ENCODE measurements around the gene MOB2.

The MOB2 gene

DNA sequence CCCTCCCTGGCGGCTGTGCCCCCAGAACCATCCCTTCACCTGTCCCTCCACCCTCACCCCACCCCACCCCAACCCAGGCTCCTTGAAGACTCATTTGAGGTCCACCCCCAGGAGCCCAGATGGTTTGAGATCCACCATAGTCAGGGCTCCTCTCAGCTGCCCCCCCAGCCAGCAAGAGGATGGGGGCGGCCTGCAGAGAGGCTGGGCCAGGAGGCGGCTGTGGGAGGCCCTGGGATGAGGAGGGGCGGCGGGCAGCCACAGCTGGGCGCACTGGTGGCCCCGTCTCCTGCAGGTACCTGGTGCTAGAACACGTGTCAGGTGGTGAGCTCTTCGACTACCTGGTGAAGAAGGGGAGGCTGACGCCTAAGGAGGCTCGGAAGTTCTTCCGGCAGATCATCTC lies 46.1 kb downstream of the MOB2 start:
- Histone ChIP-seq H3K79me2 (ENCODE audit: control insufficient read depth, insufficient read depth, low read length, poor library complexity) (no peaks in the 10 kb centered on the region), H4K8ac (ENCODE audit: low read depth, low read length) (no peak overlapping the region), H3K27ac (ENCODE audit: low read depth, low read length) (no peak overlapping the region), H3K4me2 (ENCODE audit: low read length) (no peak overlapping the region), H3K9ac (ENCODE audit: low read length) (no peak overlapping the region), H4K91ac (ENCODE audit: low read depth, low read length) (no peak overlapping the region), H2BK12ac (ENCODE audit: low read length) (no peak overlapping the region), H3K27me3 (ENCODE audit: insufficient read depth, low read length) (no peaks in the 10 kb centered on the region), H2AFZ (ENCODE audit: insufficient read depth, low read length, poor library complexity) (no peak overlapping the region), H2AK5ac (ENCODE audit: low read length) (no peak overlapping the region), H3K4me3 (ENCODE audit: low read depth, low read length) (no peak overlapping the region), H3K4ac (ENCODE audit: low read depth, low read length) (no peak overlapping the region), H3K36me3 (ENCODE audit: control insufficient read depth in 1 of 2, insufficient read depth in 2 of 2, low read length in 2 of 2) (no peaks in the 10 kb centered on the region), H2BK5ac (ENCODE audit: low read depth, low read length, poor library complexity) (no peak overlapping the region), H3K9me3 (ENCODE audit: insufficient read depth, low read depth, low read length) (no peaks in the 10 kb centered on the region), H4K12ac (ENCODE audit: low read depth, low read length) (no peak overlapping the region), H2BK120ac (ENCODE audit: insufficient read depth, low read length, poor library complexity) (no peak overlapping the region), H3K4me1 (ENCODE audit: control insufficient read depth in 1 of 2, insufficient read depth in 2 of 2, low read length in 2 of 2) (peaks cover 0 to 3% of the 10 kb centered on the region in 2 experiments), H3K14ac (ENCODE audit: low read length) (no peak overlapping the region), H3K79me1 (ENCODE audit: low read length) (no peaks in the 10 kb centered on the region), H3K23ac (ENCODE audit: low read length) (no peak overlapping the region), H3K18ac (ENCODE audit: low read length) (no peak overlapping the region)
- no peak for DNase-seq
- WGBS (ENCODE audit: extremely low coverage, insufficient coverage, insufficient read length) = no CpG with 5 or more reads among the region's 12 CpGs

DNA sequence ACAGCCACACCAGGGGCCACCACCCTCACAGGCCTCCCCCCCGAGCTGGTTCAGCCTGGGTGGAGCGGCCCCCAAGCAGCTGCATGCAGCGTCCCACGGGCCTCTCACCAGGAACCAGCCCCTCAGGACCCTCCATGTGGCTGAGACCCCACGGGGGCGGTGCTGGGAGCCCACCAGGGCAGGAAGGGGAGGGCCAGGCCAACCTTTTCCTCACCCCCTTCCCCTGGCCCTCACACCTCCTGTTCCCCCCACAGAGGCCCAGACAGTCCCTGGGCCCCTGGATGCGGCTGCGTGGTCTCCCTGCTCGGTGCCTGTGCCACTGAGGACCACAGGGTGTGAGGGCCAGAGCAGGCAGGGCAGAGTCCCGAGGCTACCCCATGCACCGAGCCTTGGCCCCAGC lies 46.5 kb downstream of the MOB2 start:
- H3K18ac ChIP-seq (ENCODE audit: low read length) = no peak overlapping the region
- H3K4me3 ChIP-seq (ENCODE audit: low read depth, low read length) = no peak overlapping the region
- no peaks in the 10 kb centered on the region for H3K79me2 ChIP-seq (ENCODE audit: control insufficient read depth, insufficient read depth, low read length, poor library complexity)
- H3K36me3 ChIP-seq (ENCODE audit: control insufficient read depth in 1 of 2, insufficient read depth in 2 of 2, low read length in 2 of 2) = no peaks in the 10 kb centered on the region
- no peak overlapping the region for H4K8ac ChIP-seq (ENCODE audit: low read depth, low read length)
- H4K12ac ChIP-seq (ENCODE audit: low read depth, low read length) = no peak overlapping the region
- H3K14ac ChIP-seq (ENCODE audit: low read length) = no peak overlapping the region
- H4K91ac ChIP-seq (ENCODE audit: low read depth, low read length) = no peak overlapping the region
- DNase-seq = no peak
- no peak overlapping the region for H2AK5ac ChIP-seq (ENCODE audit: low read length)
- H3K27me3 ChIP-seq (ENCODE audit: insufficient read depth, low read length) = no peaks in the 10 kb centered on the region
- peaks cover 0 to 3% of the 10 kb centered on the region in 2 experiments for H3K4me1 ChIP-seq (ENCODE audit: control insufficient read depth in 1 of 2, insufficient read depth in 2 of 2, low read length in 2 of 2)
- no peaks in the 10 kb centered on the region for H3K9me3 ChIP-seq (ENCODE audit: insufficient read depth, low read depth, low read length)
- WGBS (ENCODE audit: extremely low coverage, insufficient coverage, insufficient read length) = no CpG with 5 or more reads among the region's 11 CpGs
- no peak overlapping the region for H3K27ac ChIP-seq (ENCODE audit: low read depth, low read length)
- no peak overlapping the region for H2BK12ac ChIP-seq (ENCODE audit: low read length)
- no peaks in the 10 kb centered on the region for H3K79me1 ChIP-seq (ENCODE audit: low read length)
- no peak overlapping the region for H2AFZ ChIP-seq (ENCODE audit: insufficient read depth, low read length, poor library complexity)
- H2BK5ac ChIP-seq (ENCODE audit: low read depth, low read length, poor library complexity) = no peak overlapping the region
- no peak overlapping the region for H3K4me2 ChIP-seq (ENCODE audit: low read length)
- H2BK120ac ChIP-seq (ENCODE audit: insufficient read depth, low read length, poor library complexity) = no peak overlapping the region
- H3K23ac ChIP-seq (ENCODE audit: low read length) = no peak overlapping the region
- H3K4ac ChIP-seq (ENCODE audit: low read depth, low read length) = no peak overlapping the region
- H3K9ac ChIP-seq (ENCODE audit: low read length) = no peak overlapping the region

DNA sequence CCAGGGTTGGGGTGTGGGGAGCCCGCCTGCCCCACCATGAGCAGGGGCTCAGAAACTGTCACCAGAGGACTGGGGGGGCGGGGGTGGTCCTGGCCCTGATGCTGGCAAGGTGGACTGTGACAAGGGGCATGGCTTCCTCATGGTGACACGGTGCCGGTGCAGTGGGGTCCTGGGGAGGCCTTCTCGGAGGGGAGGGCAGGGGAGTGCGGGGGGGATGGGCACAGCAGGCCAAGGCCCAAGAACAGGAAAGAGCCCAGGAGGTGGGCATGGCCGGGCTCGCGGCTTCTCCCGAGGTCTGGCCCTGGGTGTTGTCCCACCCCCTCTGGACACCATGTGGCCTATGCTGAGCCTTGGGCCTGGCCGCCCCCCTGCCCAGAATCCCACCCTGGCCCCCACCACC lies 47.2 kb downstream of the MOB2 start:
- no peaks in the 10 kb centered on the region for H3K36me3 ChIP-seq (ENCODE audit: control insufficient read depth in 1 of 2, insufficient read depth in 2 of 2, low read length in 2 of 2)
- H3K79me2 ChIP-seq (ENCODE audit: control insufficient read depth, insufficient read depth, low read length, poor library complexity) = no peaks in the 10 kb centered on the region
- no peaks in the 10 kb centered on the region for H3K27me3 ChIP-seq (ENCODE audit: insufficient read depth, low read length)
- H4K8ac ChIP-seq (ENCODE audit: low read depth, low read length) = no peak overlapping the region
- no peak overlapping the region for H2AK5ac ChIP-seq (ENCODE audit: low read length)
- no peak overlapping the region for H3K18ac ChIP-seq (ENCODE audit: low read length)
- no peak overlapping the region for H2BK12ac ChIP-seq (ENCODE audit: low read length)
- WGBS (ENCODE audit: extremely low coverage, insufficient coverage, insufficient read length) = no CpG with 5 or more reads among the region's 11 CpGs
- no peaks in the 10 kb centered on the region for H3K79me1 ChIP-seq (ENCODE audit: low read length)
- H4K12ac ChIP-seq (ENCODE audit: low read depth, low read length) = no peak overlapping the region
- no peaks in the 10 kb centered on the region for H3K9me3 ChIP-seq (ENCODE audit: insufficient read depth, low read depth, low read length)
- H2AFZ ChIP-seq (ENCODE audit: insufficient read depth, low read length, poor library complexity) = no peak overlapping the region
- no peak overlapping the region for H3K14ac ChIP-seq (ENCODE audit: low read length)
- H3K9ac ChIP-seq (ENCODE audit: low read length) = no peak overlapping the region
- no peak overlapping the region for H3K4ac ChIP-seq (ENCODE audit: low read depth, low read length)
- no peak overlapping the region for H3K4me3 ChIP-seq (ENCODE audit: low read depth, low read length)
- no peak for DNase-seq
- no peak overlapping the region for H3K4me2 ChIP-seq (ENCODE audit: low read length)
- no peak overlapping the region for H3K27ac ChIP-seq (ENCODE audit: low read depth, low read length)
- H2BK120ac ChIP-seq (ENCODE audit: insufficient read depth, low read length, poor library complexity) = no peak overlapping the region
- H4K91ac ChIP-seq (ENCODE audit: low read depth, low read length) = no peak overlapping the region
- H2BK5ac ChIP-seq (ENCODE audit: low read depth, low read length, poor library complexity) = no peak overlapping the region
- peaks cover 0 to 3% of the 10 kb centered on the region in 2 experiments for H3K4me1 ChIP-seq (ENCODE audit: control insufficient read depth in 1 of 2, insufficient read depth in 2 of 2, low read length in 2 of 2)
- no peak overlapping the region for H3K23ac ChIP-seq (ENCODE audit: low read length)

DNA sequence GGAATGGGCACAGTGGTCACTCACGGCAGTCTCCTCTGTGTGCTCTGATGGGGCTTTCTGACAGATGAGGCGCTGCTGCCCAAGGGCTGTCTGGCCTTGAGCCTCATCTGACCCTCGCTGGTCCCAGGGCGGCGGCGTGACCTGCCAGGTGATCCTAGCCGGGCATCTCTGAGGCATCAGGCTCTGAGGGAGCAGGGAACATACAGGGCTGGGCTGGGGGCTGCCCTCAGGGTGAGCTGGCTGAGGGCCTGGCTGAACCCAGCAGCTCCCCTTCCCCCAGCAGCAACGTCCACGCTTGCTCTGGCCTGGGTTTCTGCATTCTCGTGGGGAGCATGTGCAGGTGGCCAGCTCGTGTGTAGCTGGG lies 47.6 kb downstream of the MOB2 start:
- Histone ChIP-seq H2AK5ac (ENCODE audit: low read length) (no peak overlapping the region), H3K27me3 (ENCODE audit: insufficient read depth, low read length) (no peaks in the 10 kb centered on the region), H3K27ac (ENCODE audit: low read depth, low read length) (no peak overlapping the region), H3K36me3 (ENCODE audit: control insufficient read depth in 1 of 2, insufficient read depth in 2 of 2, low read length in 2 of 2) (no peaks in the 10 kb centered on the region), H2BK5ac (ENCODE audit: low read depth, low read length, poor library complexity) (no peak overlapping the region), H3K9me3 (ENCODE audit: insufficient read depth, low read depth, low read length) (no peaks in the 10 kb centered on the region), H2BK120ac (ENCODE audit: insufficient read depth, low read length, poor library complexity) (no peak overlapping the region), H4K91ac (ENCODE audit: low read depth, low read length) (no peak overlapping the region), H4K12ac (ENCODE audit: low read depth, low read length) (no peak overlapping the region), H4K8ac (ENCODE audit: low read depth, low read length) (no peak overlapping the region), H2AFZ (ENCODE audit: insufficient read depth, low read length, poor library complexity) (no peak overlapping the region), H3K79me1 (ENCODE audit: low read length) (no peaks in the 10 kb centered on the region), H3K4ac (ENCODE audit: low read depth, low read length) (no peak overlapping the region), H3K4me1 (ENCODE audit: control insufficient read depth in 1 of 2, insufficient read depth in 2 of 2, low read length in 2 of 2) (peaks cover 0 to 3% of the 10 kb centered on the region in 2 experiments), H3K4me2 (ENCODE audit: low read length) (no peak overlapping the region), H2BK12ac (ENCODE audit: low read length) (no peak overlapping the region), H3K79me2 (ENCODE audit: control insufficient read depth, insufficient read depth, low read length, poor library complexity) (no peaks in the 10 kb centered on the region), H3K9ac (ENCODE audit: low read length) (no peak overlapping the region), H3K23ac (ENCODE audit: low read length) (no peak overlapping the region), H3K18ac (ENCODE audit: low read length) (no peak overlapping the region), H3K4me3 (ENCODE audit: low read depth, low read length) (no peak overlapping the region), H3K14ac (ENCODE audit: low read length) (no peak overlapping the region)
- WGBS (ENCODE audit: extremely low coverage, insufficient coverage, insufficient read length) = no CpG with 5 or more reads among the region's 11 CpGs
- no peak for DNase-seq
